K562 treated with DMSO at 1 percent for 24 hours (cell line): ENCODE data around the gene PCDHGA9. TPM values are rescaled to one million over a fixed set of nuclear protein-coding genes. Genes with fewer than 3 reads are reported as not detected.

ENCODE experiments used
- total RNA-seq: library from RNA; unstranded; fragments of 300-600 nt; gene quantifications from 2 replicates; pipeline ENCODE4 v1.2.3, GENCODE V29; 2022; ENCODE audit warnings: low read depth; ENCODE audit not compliant: insufficient read depth

Gene PCDHGA9
- total RNA-seq, 1 experiment from 2014 or later: 0.17 TPM

DNA sequence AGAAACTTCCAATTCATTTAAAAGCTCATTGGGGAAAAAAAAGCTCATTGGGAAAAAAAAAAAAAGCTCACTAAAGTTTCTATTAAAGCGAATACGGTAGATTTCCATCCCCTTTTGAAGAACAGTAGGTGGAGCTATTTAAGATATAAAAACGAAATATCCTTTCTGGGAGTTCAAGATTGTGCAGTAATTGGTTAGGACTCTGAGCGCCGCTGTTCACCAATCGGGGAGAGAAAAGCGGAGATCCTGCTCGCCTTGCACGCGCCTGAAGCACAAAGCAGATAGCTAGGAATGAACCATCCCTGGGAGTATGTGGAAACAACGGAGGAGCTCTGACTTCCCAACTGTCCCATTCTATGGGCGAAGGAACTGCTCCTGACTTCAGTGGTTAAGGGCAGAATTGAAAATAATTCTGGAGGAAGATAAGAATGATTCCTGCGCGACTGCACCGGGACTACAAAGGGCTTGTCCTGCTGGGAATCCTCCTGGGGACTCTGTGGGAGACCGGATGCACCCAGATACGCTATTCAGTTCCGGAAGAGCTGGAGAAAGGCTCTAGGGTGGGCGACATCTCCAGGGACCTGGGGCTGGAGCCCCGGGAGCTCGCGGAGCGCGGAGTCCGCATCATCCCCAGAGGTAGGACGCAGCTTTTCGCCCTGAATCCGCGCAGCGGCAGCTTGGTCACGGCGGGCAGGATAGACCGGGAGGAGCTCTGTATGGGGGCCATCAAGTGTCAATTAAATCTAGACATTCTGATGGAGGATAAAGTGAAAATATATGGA is 27.9 kb downstream of the PCDHGA9 start, which contains the start of gene PCDHGA12:
PCDHGA12 (plus strand) TSS at position 176 of the 782 bp plus-strand sequence; CDS start at position 429, 253 bp downstream.

Other genes starting within 250 kb of the PCDHGA9 start
- 0.06 TPM in 1 of 2 replicates, not detected in the other for gene PCDHB7, start 230.1 kb upstream of the PCDHGA9 start, total RNA-seq
- 0.09 TPM in 1 of 2 replicates, not detected in the other for gene PCDHB8, start 225.0 kb upstream of the PCDHGA9 start, total RNA-seq
- gene PCDHB16, start 220.4 kb upstream of the PCDHGA9 start, total RNA-seq: not detected in 2 replicates
- gene PCDHB9, start 215.6 kb upstream of the PCDHGA9 start, total RNA-seq: not detected in 2 replicates
- gene PCDHB10, start 210.4 kb upstream of the PCDHGA9 start, total RNA-seq: not detected in 2 replicates
- gene PCDHB11, start 203.2 kb upstream of the PCDHGA9 start, total RNA-seq: 0.13 TPM in 1 of 2 replicates, not detected in the other
- gene PCDHB12, start 194.1 kb upstream of the PCDHGA9 start, total RNA-seq: not detected in 2 replicates
- gene PCDHB13, start 188.9 kb upstream of the PCDHGA9 start, total RNA-seq: 0.16 and 0.22 TPM in 2 replicates
- gene PCDHB14, start 179.4 kb upstream of the PCDHGA9 start, total RNA-seq: 0.21 TPM in 1 of 2 replicates, not detected in the other
- gene PCDHB15, start 157.4 kb upstream of the PCDHGA9 start, total RNA-seq: 0.35 and 0.52 TPM in 2 replicates
- gene SLC25A2, start 98.7 kb upstream of the PCDHGA9 start, total RNA-seq: not detected in 2 replicates
- 95.8 and 97.2 TPM in 2 replicates for gene TAF7, start 82.0 kb upstream of the PCDHGA9 start, total RNA-seq
- 0.16 and 0.29 TPM in 2 replicates for gene PCDHGA1, start 72.3 kb upstream of the PCDHGA9 start, total RNA-seq
- gene PCDHGA2, start 64.0 kb upstream of the PCDHGA9 start, total RNA-seq: 0.54 and 0.63 TPM in 2 replicates
- 0.50 and 0.89 TPM in 2 replicates for gene PCDHGA3, start 58.9 kb upstream of the PCDHGA9 start, total RNA-seq
- gene PCDHGB1, start 52.7 kb upstream of the PCDHGA9 start, total RNA-seq: 0.43 and 0.52 TPM in 2 replicates
- 0.52 and 1.2 TPM in 2 replicates for gene PCDHGA4, start 47.8 kb upstream of the PCDHGA9 start, total RNA-seq
- gene PCDHGB2, start 42.8 kb upstream of the PCDHGA9 start, total RNA-seq: 0.51 and 0.63 TPM in 2 replicates
- gene PCDHGA5, start 38.6 kb upstream of the PCDHGA9 start, total RNA-seq: 0.22 and 0.44 TPM in 2 replicates
- 0.51 and 0.56 TPM in 2 replicates for gene PCDHGB3, start 32.5 kb upstream of the PCDHGA9 start, total RNA-seq
- gene PCDHGA6, start 28.9 kb upstream of the PCDHGA9 start, total RNA-seq: 0.27 and 0.39 TPM in 2 replicates
- gene PCDHGA7, start 20.0 kb upstream of the PCDHGA9 start, total RNA-seq: 0.37 TPM in 2 replicates
- 0.12 and 0.16 TPM in 2 replicates for gene PCDHGB4, start 15.1 kb upstream of the PCDHGA9 start, total RNA-seq
- 0.43 and 0.49 TPM in 2 replicates for gene PCDHGA8, start 10.1 kb upstream of the PCDHGA9 start, total RNA-seq
- 0.42 and 0.75 TPM in 2 replicates for gene PCDHGB5, start 4.8 kb upstream of the PCDHGA9 start, total RNA-seq
- gene PCDHGB6, start 5.2 kb downstream of the PCDHGA9 start, total RNA-seq: 0.16 and 0.27 TPM in 2 replicates
- gene PCDHGA10, start 10.2 kb downstream of the PCDHGA9 start, total RNA-seq: 0.07 TPM in 1 of 2 replicates, not detected in the other
- not detected in 2 replicates for gene PCDHGB7, start 14.9 kb downstream of the PCDHGA9 start, total RNA-seq
- gene PCDHGA11, start 18.3 kb downstream of the PCDHGA9 start, total RNA-seq: 0.15 TPM in 1 of 2 replicates, not detected in the other
- gene PCDHGA12, start 27.7 kb downstream of the PCDHGA9 start, total RNA-seq: 0.06 TPM in 1 of 2 replicates, not detected in the other
- gene PCDHGC3, start 73.2 kb downstream of the PCDHGA9 start, total RNA-seq: not detected in 2 replicates
- gene PCDHGC4, start 82.3 kb downstream of the PCDHGA9 start, total RNA-seq: not detected in 2 replicates
- gene PCDHGC5, start 86.3 kb downstream of the PCDHGA9 start, total RNA-seq: not detected in 2 replicates
- 160 and 183 TPM in 2 replicates for gene DIAPH1, start 216.2 kb downstream of the PCDHGA9 start, total RNA-seq
- 111 and 114 TPM in 2 replicates for gene HDAC3, start 234.1 kb downstream of the PCDHGA9 start, total RNA-seq
- gene RELL2, start 234.2 kb downstream of the PCDHGA9 start, total RNA-seq: 9.6 and 9.8 TPM in 2 replicates
- gene FCHSD1, start 248.6 kb downstream of the PCDHGA9 start, total RNA-seq: 18.0 and 19.8 TPM in 2 replicates